ENCODE measurements around the gene KIF3B. TPM values are rescaled to one million over a fixed set of nuclear protein-coding genes. Genes with fewer than 3 reads are reported as not detected.

Gene KIF3B
- total and polyA plus RNA-seq, 2 of the 13 experiments (the other 11 are each of a cell fraction or from before 2014, with no cell fraction given) = 23.6 to 28.8 TPM

GRCh38 chr20:32357869-32358631, 80.6 kb downstream of the KIF3B start, which contains the start of gene ASXL1 (continued):
- TF ChIP-seq ZGPAT (CRISPR knock-in tag; IDR thresholded peaks at IDR 0.05) (peak; percentile 99), ZMYM4 (CRISPR knock-in tag; IDR thresholded peaks at IDR 0.05) (peak; percentile 97), KIAA2018 (CRISPR knock-in tag; IDR thresholded peaks at IDR 0.05; ENCODE audit: borderline replicate concordance) (no peak), HNRNPH1 (optimal IDR thresholded peaks at IDR 0.05; ENCODE audit: low read depth, low read length) (no peak), NBN (conservative IDR thresholded peaks at IDR 0.05) (no peak), SMYD3 (CRISPR knock-in tag; IDR thresholded peaks at IDR 0.05) (peak; percentile 78), TEAD3 (CRISPR knock-in tag; optimal IDR thresholded peaks at IDR 0.05; ENCODE audit: borderline replicate concordance) (peak; percentile 75), ZNF44 (CRISPR knock-in tag; IDR thresholded peaks at IDR 0.05) (no peak), WIZ (CRISPR knock-in tag; IDR thresholded peaks at IDR 0.05) (no peak; the same call in 1 of the 2 replicates), YEATS4 (CRISPR knock-in tag; IDR thresholded peaks at IDR 0.05; ENCODE audit: borderline replicate concordance) (peak; percentile 94), ZNF451 (CRISPR knock-in tag; IDR thresholded peaks at IDR 0.05) (no peak), ZNF264 (CRISPR knock-in tag; IDR thresholded peaks at IDR 0.05) (peak; percentile 92), KLF11 (CRISPR knock-in tag; IDR thresholded peaks at IDR 0.05) (peak; percentile 79; the same call in 1 of the 2 replicates), KDM5A (IDR thresholded peaks at IDR 0.05; ENCODE audit: borderline replicate concordance, low read length) (no peak), SSRP1 (CRISPR knock-in tag; IDR thresholded peaks at IDR 0.05) (no peak; the same call in 1 of the 2 replicates), ZNF569 (CRISPR knock-in tag; IDR thresholded peaks at IDR 0.05; ENCODE audit: borderline replicate concordance) (no peak), ZNF772 (CRISPR knock-in tag; IDR thresholded peaks at IDR 0.05) (peak; percentile 100), HDAC2 (CRISPR knock-in tag; IDR thresholded peaks at IDR 0.05) (peak; percentile 91), RXRB (CRISPR knock-in tag; IDR thresholded peaks at IDR 0.05; ENCODE audit: borderline replicate concordance) (peak; percentile 93), THAP11 (CRISPR knock-in tag; IDR thresholded peaks at IDR 0.05) (peak; percentile 99), ZSCAN5A (CRISPR knock-in tag; IDR thresholded peaks at IDR 0.05; ENCODE audit: borderline replicate concordance) (peak; percentile 83; the same call in 1 of the 2 replicates)
